GM19467 (cell line): ENCODE data around the gene SCP2.

Source experiments
- ATAC-seq: cut with Tn5 transposase; IDR thresholded peaks from one replicate; pipeline ENCODE4 v1.9.1; 2021; ENCODE audit warnings: mild to moderate bottlenecking, moderate library complexity; ENCODE audit not compliant: unreplicated experiment

SCP2 gene

DNA sequence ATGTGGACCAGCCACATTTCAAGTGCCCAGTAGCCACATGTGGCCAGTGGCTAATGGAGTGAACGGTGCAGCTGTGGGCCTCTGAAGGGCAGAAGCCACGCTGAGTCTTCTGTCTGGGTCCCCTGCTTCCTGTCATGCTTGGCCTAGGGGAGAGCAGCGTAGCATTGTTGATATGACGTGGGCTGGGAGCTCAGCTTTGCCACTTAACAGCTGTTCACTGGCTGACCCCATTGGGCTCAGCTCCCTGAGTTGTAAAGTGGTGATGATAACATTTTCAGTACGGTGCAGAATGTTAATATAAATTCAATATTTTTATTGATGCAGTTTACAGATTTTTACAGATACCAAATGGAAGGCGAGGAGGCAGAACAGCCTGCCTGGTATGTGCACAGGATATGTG lies 139.4 kb downstream of the SCP2 start:
- no peak for ATAC-seq

DNA sequence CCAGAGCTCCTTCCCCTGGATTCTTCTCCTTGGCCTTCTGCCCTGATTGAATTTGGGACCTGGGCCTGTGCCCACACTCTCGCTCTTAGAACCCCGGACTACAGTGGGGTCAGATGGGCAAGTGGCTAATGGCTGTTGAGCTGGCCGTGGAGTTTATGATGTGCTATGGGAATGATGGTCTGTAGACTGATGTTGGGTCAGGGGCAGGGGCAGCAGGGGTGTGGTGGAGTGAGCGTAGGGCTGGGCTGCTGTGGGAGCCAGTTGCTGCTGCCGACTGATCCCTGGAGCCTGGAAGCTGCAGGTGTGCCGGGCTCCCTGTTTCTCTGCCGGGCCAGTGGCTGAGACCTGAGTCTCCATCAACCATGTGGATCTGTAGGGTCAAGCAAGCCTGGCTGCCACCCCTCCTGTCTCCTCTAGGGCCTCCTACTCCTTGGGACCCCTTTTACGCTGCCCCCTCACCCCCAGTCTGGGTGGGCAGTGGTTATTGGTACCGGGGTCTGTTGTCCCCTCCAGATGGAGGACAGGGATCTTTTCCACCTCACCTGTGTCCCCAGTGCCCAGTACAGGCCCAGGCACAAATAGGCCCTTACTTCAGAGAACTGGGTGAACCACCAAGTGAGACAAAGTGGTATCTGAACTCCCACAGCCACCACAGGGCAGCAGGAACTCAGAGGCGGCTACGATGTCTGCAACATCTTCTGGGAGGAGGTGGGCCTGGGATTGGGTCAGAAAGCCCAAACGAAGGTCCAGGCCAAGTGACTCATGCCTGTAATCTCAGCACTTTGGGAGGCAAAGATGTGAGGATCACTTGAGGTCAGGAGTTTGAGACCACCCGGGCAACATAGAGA lies 140.0 kb downstream of the SCP2 start:
- no peak for ATAC-seq

DNA sequence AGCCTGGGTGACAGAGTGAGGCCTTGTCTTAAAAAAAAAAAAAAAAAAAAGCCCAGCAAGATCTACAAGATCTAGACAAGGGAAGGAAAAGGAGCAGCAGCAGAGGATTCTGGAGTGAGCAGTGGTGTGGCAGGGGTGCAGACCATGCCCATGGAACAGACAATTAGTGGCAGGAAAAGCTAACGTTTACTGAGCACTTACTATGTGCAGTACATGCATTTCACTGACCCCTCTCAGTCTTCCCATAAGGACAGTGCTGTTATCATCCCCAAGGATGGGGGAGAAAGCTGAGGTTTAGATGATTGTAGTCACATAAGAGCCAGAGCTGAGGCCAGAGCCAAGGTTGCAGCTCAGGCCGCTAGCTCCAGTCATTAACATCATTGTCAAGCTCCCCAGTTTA lies 140.8 kb downstream of the SCP2 start:
- no peak for ATAC-seq

DNA sequence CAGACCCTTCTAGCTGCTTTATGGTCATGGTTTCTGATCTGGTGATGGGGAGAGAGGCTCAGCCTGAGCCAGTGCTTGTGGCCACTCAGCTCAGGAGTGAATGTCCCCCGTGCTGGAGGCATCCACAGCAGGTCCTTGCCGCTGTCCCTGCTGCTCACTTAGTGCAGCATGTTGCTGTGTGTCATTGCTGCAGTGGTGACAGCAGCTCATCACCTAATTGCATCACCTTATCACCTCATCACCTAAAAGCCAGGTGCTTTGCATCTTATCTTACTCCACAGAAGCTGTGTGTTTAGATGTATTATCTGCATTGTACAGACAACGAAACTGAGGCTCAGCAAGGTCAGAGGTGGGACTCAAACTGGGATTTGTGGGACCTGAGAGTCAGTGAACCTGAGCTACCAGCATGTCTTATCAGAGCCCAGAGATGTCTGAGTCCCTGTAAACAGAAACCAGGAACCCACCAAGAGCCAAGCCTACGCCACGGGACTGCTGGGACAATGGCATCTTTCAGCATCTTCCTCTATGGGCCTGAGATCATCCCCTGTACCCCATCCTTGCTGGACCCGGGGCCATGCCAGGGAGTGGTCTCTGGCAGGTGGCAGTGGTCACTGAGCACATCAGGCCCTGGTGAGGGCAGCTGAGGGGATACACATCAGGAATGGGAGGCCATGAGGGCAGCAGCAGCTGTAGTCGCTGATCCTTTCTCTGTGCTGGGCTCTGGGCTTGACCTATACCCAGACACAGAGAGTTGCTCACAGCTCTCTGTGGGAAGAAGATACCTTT lies 141.4 kb downstream of the SCP2 start:
- ATAC-seq = no peak

DNA sequence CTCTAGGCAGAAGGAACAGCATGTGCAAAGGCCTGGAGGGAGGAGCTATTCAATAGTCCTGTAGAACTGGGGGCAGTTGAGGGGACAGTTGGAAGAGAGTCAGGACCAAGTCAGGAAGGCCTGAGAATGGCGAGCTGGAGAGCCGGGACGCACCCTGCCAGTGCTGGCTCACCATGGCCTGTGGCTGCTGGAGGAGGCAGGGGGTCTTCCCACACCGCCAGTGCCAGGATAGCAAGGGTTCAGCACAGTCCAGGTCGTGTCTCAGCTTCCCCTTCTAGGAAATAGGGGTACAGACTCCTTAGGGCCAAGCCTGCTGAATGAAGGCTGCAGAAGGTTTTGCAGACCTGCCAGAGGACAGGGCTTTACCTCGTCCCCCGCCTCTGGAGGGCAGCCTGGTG lies 142.2 kb downstream of the SCP2 start:
- no peak for ATAC-seq

DNA sequence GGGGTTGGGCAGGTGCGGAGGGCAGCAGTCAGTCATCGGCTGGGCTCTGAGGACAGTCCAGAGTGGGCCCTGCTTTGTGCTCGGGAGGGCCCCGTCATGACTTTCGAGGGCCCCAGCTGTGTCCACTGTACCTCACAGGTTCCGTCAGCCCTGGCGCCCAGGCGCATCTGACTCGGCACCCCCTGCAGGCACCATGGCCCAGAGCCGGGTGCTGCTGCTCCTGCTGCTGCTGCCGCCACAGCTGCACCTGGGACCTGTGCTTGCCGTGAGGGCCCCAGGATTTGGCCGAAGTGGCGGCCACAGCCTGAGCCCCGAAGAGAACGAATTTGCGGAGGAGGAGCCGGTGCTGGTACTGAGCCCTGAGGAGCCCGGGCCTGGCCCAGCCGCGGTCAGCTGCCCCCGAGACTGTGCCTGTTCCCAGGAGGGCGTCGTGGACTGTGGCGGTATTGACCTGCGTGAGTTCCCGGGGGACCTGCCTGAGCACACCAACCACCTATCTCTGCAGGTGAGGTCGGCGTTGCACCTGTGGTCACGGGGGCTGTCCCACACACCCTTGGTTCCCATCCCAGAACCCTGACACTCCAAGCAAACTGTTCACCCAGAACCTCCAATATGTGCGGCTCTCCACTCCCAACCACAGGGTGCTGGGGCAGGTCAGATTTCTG lies 142.7 kb downstream of the SCP2 start:
- no peak for ATAC-seq

DNA sequence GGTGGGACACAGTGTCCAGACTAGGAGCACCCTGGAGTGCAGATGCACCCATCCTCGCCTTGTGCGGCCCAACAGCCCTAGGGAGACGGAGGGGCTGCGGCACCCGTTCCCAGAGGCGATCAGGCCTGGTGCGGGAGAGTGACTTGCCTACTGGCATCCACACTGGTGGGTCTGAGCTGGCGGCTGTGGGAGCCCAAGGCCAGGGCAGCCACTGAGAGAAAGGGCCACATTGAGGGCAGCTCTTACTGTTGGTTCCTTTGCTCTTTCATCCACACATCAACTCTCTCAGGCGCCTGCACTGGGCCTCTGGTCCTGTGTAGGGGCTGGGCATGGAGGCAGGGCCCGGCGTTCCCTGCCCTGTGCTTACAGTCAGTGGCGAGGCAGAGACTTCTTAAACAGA lies 143.5 kb downstream of the SCP2 start:
- ATAC-seq = no peak

DNA sequence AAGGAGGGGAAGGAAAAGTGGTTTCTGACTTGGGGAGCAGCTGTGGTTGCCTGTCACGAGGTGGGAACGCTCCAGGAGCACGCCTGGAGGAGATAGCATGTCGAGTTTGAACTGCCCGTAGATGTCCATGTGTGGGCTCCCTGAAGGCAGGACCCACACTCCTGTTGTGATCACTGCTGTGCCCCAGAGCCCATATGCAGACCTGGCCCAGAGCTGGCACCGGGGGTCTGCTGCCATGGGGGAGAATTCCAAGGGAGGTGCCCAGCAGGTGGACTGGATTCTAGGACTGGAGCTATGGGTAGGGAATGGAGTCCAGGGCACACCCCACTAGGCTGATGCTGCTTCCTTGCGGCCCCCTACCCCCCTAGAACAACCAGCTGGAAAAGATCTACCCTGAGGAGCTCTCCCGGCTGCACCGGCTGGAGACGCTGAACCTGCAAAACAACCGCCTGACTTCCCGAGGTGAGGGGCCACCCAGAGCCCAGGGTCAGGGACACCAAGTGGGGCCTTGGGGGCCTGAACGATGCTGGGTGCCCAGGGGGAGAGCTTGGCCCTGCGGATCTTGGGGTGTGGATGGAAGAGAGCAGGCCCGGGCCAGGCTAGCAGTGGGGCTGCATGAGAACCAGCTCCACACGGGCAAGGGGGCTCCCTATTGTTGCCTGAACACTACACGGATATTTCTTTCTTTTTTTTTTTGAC lies 144.2 kb downstream of the SCP2 start:
- no peak for ATAC-seq

DNA sequence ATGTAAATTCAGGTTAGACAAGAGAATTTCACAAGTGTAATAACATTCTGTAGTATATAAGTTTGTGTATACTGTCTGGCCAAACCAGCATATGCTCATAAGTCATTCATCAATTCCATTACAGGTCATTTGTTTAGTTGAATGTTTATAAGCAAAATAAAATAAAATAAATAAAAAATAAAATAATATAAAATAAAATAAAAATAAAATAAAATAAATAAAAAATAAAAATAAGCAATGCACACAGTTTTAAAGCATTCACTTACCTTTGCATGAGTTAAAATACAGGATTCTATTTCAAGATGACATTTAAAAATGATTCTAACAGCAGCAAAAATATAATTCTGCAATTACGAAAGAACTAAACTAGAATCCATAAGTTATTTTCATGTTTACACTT lies 144.8 kb downstream of the SCP2 start:
- ATAC-seq = no peak

DNA sequence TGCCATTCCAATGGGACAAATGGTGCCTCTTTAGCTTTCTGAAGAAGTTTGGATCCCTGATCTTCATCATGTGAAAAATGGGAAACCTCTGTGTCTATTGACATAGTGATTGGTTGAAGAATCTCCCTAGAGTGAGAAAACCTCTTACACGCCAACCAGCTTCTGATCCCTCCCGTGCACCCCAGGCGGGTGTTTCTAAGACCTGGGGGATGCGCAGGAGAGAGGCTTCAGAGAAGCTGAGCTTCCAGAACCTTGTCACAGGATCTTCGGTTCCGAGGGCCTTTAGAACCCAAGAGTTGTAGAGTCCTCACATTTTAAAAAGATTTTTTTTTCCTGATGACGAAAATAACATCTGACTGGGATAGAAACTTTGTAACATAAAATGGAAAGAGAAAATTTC lies 146.2 kb downstream of the SCP2 start:
- ATAC-seq = no peak

DNA sequence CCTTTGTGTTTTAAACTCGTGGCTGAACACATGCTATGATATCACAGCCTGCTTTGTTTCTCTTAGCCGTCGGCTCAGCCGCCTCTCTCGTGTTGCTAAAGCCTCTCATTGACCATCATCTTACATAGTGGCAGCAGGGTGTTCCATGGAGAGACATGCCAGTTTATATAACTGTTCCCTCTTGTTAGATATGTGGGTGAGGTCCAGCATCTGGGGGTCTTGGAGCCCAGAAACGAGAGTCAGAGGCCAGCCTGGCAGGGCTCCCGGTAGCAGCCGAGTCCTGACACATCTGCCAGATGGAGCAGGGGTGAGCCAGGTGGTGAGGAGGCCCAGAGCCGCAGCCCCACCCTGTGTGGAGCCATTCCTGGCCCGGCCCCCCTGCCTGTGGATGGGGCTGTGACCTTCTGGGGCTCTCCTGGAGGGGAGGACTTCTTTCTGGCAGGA lies 146.8 kb downstream of the SCP2 start:
- ATAC-seq = no peak

DNA sequence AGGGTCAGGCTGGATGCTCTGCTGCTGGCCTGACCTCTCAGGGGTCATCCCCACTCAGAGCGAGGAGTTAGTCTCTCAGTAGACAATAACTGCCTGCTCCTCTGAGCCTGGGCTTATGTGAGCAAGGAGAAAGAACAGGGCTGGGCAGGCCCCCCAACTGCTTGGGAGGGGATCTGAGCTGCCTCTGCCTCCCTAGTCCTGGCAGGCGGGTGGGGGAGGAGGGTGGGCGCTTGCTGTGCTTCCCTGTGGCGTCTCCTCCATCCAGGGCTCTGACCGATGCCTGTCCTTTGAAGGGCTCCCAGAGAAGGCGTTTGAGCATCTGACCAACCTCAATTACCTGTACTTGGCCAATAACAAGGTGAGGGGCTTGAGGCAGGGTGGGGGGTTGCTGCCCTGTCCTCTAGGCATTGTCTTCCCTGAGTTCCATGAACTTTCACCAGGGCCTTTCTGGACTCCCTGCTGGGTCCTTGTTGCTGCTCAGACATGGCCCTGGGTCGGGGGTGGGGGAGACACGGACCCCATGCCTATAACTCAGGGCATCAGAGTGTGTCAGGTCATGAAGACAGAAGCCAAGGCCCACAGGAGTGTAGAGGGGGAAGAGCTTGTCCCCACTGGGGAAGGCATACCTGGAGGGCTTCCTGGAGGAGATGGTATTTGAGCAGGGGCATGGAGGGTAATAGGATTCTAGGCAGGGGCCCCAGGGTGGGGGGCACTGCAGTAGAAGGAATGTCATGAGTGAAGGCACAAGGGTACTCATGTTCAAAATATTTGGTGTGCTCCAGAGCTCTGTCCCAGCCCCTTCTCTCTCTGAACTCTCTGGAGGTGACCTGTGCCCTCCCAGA lies 147.5 kb downstream of the SCP2 start:
- ATAC-seq = no peak

DNA sequence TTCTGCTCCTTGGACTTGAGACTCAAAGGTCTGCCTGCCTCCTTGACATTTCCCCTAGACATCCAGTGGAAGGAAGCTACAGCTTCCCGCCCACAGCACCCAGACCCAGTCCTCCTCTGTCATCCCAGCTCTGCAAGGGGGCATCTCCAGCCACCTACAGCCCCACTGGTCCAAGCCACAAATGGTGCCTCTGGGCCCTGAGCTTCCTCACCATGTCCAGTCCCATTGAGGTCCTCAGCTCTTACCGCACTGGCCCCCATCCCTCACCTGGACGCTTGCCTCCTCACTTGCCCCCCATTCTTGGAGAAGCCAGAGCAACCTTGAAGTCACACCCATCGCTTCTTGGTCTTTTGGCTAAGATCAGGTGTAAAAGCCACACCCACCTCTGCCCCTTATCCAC lies 148.1 kb downstream of the SCP2 start:
- ATAC-seq = no peak

DNA sequence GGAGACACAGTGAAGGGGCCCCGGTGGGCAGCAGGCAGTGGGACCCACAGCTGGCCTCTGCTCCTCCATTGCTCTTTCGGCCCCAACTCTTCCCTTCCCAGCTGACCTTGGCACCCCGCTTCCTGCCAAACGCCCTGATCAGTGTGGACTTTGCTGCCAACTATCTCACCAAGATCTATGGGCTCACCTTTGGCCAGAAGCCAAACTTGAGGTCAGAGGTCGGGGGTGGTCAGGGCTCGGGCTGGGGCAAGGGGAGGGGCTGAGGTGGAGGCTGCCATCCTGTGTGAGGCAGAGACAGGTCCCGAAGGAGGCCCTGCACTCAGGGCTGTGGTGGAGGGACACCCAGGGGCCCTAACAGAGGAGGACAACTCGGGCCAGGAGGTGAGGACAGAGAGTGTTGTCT lies 148.7 kb downstream of the SCP2 start:
- no peak for ATAC-seq

DNA sequence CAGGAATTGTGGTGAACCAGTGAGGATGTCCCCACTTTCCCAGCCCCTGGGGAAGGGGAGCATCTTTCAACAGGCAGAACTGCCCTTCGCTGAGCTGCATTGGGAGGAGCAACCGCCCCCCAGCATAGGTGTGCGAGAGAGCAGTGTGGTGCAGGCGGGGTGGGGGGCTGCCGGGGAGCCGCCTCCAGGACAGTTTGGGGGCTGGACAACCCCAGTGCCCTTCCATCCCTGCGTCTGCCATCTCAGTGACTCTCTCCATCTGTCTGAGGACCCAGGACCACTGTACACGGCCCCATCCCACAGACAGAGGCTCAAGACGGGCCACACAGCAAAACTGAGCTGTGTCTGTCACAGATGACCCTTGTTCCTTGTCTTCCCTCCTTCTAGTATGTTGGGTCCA lies 149.1 kb downstream of the SCP2 start:
- ATAC-seq = no peak

DNA sequence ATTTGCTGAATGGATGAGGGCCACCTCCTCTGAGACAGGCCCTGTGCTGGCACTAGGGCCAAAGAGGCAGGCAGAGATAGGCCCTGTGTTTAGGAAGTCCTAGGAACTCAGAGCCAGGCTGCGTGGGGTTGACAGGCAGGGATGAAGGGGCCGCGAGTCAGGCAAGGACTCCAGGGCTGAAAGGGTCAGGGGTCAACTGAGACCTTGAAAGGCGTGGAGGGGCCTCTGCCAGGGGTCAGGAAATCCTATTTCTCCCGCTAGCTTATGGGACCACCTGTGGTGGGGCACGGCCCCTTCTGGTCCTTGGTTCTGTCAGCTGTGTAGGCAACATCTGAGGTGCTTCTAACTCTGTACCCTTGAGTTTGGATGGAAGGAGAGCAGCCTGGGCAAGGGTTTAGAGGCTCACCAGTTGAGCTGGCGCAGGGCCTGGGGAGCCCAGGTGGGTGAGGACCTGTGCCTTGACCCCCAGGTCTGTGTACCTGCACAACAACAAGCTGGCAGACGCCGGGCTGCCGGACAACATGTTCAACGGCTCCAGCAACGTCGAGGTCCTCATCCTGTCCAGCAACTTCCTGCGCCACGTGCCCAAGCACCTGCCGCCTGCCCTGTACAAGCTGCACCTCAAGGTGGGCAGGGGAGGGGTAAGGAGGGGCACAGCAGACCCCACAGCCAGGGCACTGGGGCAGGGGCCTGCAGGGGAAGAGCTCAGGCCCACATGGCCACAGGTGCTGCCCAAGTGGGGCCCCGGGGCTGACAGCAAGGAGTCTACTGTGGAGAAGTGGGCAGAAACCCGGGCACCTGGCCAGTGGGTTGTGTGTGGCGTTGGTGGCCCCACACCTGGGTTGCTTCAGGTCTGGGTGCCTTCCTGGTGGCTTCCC lies 149.9 kb downstream of the SCP2 start:
- no peak for ATAC-seq

DNA sequence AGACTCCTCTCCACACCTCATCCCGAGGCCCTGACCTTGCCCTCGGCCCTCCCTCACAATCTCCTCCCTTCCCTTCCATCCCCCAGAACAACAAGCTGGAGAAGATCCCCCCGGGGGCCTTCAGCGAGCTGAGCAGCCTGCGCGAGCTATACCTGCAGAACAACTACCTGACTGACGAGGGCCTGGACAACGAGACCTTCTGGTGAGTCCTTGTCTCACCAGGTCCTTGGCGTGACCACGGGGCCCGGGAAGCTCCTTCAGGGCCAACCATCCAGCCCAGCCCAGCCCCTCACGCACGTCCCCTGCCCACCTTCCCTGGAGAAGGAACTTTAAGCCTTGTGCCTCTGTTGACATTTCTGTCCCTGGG lies 150.5 kb downstream of the SCP2 start:
- no peak for ATAC-seq

DNA sequence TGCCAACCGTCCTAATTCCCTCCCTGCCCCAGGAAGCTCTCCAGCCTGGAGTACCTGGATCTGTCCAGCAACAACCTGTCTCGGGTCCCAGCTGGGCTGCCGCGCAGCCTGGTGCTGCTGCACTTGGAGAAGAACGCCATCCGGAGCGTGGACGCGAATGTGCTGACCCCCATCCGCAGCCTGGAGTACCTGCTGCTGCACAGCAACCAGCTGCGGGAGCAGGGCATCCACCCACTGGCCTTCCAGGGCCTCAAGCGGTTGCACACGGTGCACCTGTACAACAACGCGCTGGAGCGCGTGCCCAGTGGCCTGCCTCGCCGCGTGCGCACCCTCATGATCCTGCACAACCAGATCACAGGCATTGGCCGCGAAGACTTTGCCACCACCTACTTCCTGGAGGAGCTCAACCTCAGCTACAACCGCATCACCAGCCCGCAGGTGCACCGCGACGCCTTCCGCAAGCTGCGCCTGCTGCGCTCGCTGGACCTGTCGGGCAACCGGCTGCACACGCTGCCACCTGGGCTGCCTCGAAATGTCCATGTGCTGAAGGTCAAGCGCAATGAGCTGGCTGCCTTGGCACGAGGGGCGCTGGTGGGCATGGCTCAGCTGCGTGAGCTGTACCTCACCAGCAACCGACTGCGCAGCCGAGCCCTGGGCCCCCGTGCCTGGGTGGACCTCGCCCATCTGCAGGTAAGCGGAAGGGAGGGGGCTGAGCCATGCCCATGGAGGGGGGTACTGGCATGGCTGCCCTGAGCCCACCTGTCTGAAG lies 151.4 kb downstream of the SCP2 start:
- ATAC-seq = no peak

DNA sequence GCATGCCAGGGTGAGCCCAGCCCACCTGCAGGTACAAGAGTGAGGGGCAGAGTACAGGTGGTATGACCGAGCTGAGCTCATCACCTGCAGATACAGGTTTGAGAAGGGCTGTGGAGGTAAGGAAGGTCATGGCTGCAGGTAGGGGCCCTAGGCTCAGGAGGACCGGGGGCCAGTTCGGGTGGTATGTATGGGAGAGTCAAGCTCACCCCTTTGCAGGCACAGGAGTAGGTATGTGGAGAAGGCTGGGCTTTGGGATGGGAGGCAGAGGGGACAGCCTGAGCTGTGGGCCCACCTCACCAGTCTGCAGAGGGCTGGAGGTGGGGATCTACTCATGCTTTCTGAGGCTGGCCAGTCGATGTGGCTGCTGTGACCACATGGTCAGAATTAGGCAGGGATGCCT lies 152.2 kb downstream of the SCP2 start:
- ATAC-seq = no peak
